HepG2 (cell line): ENCODE results near the gene LONP1. TPM values are rescaled to one million over a fixed set of nuclear protein-coding genes. Genes with fewer than 3 reads are reported as not detected.
A peak's percentile ranks its signal among the peaks of the same experiment; 100 is the strongest.

Source experiments
- ATF7 ChIP-seq, 2 experiments: fragments of 450-650 bp in 1 of 2; sonication (generic) in 1 of 2; formaldehyde crosslinking in 1 of 2; IDR thresholded peaks; 2 replicates each; pipeline versions ENCODE4 v1.4.0 to v1.6.1; 2016 to 2020; ENCODE audit warnings: antibody characterized with exemption in 1 of 2, mild to moderate bottlenecking in 1 of 2, missing genetic modification reagents in 1 of 2
- HNF4A ChIP-seq: sonication (generic); formaldehyde crosslinking; IDR thresholded peaks from 2 replicates; pipeline ENCODE4 v1.4.0; 2020; ENCODE audit warnings: missing genetic modification reagents
- JARID2 ChIP-seq: sonication (generic); formaldehyde crosslinking; IDR thresholded peaks from 2 replicates; pipeline ENCODE4 v1.8.1; 2023; ENCODE audit warnings: missing genetic modification reagents, inconsistent platforms; ENCODE audit not compliant: insufficient replicate concordance
- MTA1 ChIP-seq: sonication (generic); formaldehyde crosslinking; IDR thresholded peaks from 2 replicates; pipeline ENCODE4 v1.4.0; 2020; ENCODE audit warnings: missing genetic modification reagents, mild to moderate bottlenecking, borderline replicate concordance
- NFATC3 ChIP-seq: sonication (generic); formaldehyde crosslinking; IDR thresholded peaks from 2 replicates; pipeline ENCODE4 v1.5.1; 2020; ENCODE audit warnings: mild to moderate bottlenecking, missing genetic modification reagents
- SNAPC2 ChIP-seq: sonication (generic); formaldehyde crosslinking; IDR thresholded peaks from 2 replicates; pipeline ENCODE4 v1.8.1; 2022; ENCODE audit warnings: mild to moderate bottlenecking, missing genetic modification reagents
- ZNF17 ChIP-seq: sonication (generic); formaldehyde crosslinking; IDR thresholded peaks from 2 replicates; pipeline ENCODE4 v1.5.0; 2020; ENCODE audit warnings: mild to moderate bottlenecking, missing genetic modification reagents
- ZNF615 ChIP-seq: sonication (generic); formaldehyde crosslinking; IDR thresholded peaks from 2 replicates; pipeline ENCODE4 v1.5.0; 2020; ENCODE audit warnings: mild to moderate bottlenecking, missing genetic modification reagents, borderline replicate concordance
- polyA plus RNA-seq, 8 experiments: library from polyadenylated mRNA; depleted of rRNA in 3 of 8; stranded (reverse) in 7 of 8; unstranded in 1 of 8; fragments of >200 nt; fragmentation: Illumina TruSeq in 4 of 8; extraction: Trizol in 4 of 8; gene quantifications; 2 replicates each; pipeline versions ENCODE4 v1.2.1 to v1.2.3, GENCODE V29; 2011 to 2016; ENCODE audit warnings: low read depth in 4 of 8, missing spikeins in 1 of 8, mixed read lengths in 1 of 8; ENCODE audit not compliant: insufficient read depth in 1 of 8
- total RNA-seq, 5 experiments: library from RNA; depleted of rRNA; stranded (reverse); fragments of >200 nt; fragmentation: Illumina TruSeq; extraction: Trizol; gene quantifications; 2 replicates each; pipeline ENCODE4 v1.2.3, GENCODE V29; 2016; ENCODE audit warnings: low read depth in 1 of 5
- TF ChIP-seq, protein P1 (sequence below): sonication (generic); formaldehyde crosslinking; IDR thresholded peaks from 2 replicates; pipeline ENCODE4 v1.5.0; 2020; ENCODE audit warnings: mild to moderate bottlenecking, missing genetic modification reagents
- TF ChIP-seq, protein P2 (sequence below): sonication (generic); formaldehyde crosslinking; IDR thresholded peaks from 2 replicates; pipeline ENCODE4 v1.8.0; 2022; ENCODE audit warnings: missing genetic modification reagents, mild to moderate bottlenecking, moderate library complexity, borderline replicate concordance
- TF ChIP-seq, protein P3 (sequence below): sonication (generic); formaldehyde crosslinking; conservative IDR thresholded peaks from 2 replicates; pipeline ENCODE4 v1.8.0; 2022; ENCODE audit warnings: low read depth, missing genetic modification reagents
- TF ChIP-seq, protein P4 (sequence below): IDR thresholded peaks from 2 replicates; pipeline ENCODE4 v1.6.1; 2016; ENCODE audit warnings: missing biosample characterization, missing genetic modification reagents, low read depth
- TF ChIP-seq, protein P5 (sequence below): sonication (generic); formaldehyde crosslinking; IDR thresholded peaks from 2 replicates; pipeline ENCODE4 v1.4.0; 2020; ENCODE audit warnings: missing genetic modification reagents; ENCODE audit errors: not compliant biosample characterization
- TF ChIP-seq, protein P6 (sequence below): sonication (generic); formaldehyde crosslinking; IDR thresholded peaks from 2 replicates; pipeline ENCODE4 v1.4.0; 2020; ENCODE audit warnings: missing genetic modification reagents
- TF ChIP-seq, protein P7 (sequence below): sonication (generic); formaldehyde crosslinking; conservative IDR thresholded peaks from 2 replicates; pipeline ENCODE4 v1.8.0; 2022; ENCODE audit warnings: mild to moderate bottlenecking, moderate library complexity, missing genetic modification reagents

Gene LONP1
- total and polyA plus RNA-seq, 2 of the 13 experiments (the other 11 are each of a cell fraction or from before 2014, with no cell fraction given): 59.5 to 76.8 TPM

DNA sequence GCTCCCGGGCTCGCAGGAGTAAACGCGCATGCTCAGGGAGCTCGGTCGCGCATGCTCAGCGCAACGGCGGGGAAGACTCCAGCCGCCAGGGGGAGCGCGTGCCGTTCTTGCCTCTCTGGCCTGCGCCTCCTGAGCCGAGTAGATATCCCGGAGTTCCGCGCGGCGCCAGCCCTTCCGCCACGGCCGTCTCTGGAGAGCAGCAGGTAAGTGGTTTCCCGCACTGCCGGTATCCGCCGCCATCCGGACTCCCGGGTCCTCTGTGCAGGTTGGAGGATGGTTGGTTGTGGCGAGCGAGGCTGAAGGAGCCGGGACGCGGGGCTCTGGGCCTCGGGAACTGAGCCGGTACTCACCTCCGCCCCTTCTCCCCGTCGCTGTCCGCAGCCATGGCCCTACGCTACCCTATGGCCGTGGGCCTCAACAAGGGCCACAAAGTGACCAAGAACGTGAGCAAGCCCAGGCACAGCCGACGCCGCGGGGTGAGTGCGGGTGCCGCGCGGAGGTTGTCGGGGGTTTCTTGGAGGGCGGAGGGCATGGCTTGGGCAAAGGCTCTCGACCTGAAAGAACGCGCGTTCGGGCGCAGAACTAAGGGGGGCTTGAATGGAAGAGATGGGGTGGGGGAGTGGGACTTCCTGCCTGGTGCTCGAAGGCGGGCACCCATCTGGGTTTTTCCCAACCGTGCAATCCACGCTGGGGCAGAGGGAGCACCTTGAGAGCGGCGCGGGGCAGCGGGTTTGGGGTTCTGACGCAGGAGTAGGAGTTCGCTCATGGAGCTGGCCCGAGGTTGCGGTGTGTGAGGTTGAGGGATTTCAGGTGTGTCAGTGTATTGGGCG is 29.6 kb downstream of the LONP1 start, which contains the start of gene RPL36 (continued):
- TF ChIP-seq, protein P1, sequence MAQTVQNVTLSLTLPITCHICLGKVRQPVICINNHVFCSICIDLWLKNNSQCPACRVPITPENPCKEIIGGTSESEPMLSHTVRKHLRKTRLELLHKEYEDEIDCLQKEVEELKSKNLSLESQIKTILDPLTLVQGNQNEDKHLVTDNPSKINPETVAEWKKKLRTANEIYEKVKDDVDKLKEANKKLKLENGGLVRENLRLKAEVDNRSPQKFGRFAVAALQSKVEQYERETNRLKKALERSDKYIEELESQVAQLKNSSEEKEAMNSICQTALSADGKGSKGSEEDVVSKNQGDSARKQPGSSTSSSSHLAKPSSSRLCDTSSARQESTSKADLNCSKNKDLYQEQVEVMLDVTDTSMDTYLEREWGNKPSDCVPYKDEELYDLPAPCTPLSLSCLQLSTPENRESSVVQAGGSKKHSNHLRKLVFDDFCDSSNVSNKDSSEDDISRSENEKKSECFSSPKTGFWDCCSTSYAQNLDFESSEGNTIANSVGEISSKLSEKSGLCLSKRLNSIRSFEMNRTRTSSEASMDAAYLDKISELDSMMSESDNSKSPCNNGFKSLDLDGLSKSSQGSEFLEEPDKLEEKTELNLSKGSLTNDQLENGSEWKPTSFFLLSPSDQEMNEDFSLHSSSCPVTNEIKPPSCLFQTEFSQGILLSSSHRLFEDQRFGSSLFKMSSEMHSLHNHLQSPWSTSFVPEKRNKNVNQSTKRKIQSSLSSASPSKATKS: no peak
- TF ChIP-seq SNAPC2 (CRISPR knock-in tag) (no peak), ATF7 (IDR thresholded peaks at IDR 0.05) (no peak), ATF7 (CRISPR knock-in tag; IDR thresholded peaks at IDR 0.05) (no peak), HNF4A (no peak), JARID2 (CRISPR knock-in tag) (no peak), NFATC3 (CRISPR knock-in tag) (no peak), ZNF615 (no peak), ZNF17 (no peak), MTA1 (CRISPR knock-in tag) (no peak; the same call in 1 of the 2 replicates)
- TF ChIP-seq, protein P2, sequence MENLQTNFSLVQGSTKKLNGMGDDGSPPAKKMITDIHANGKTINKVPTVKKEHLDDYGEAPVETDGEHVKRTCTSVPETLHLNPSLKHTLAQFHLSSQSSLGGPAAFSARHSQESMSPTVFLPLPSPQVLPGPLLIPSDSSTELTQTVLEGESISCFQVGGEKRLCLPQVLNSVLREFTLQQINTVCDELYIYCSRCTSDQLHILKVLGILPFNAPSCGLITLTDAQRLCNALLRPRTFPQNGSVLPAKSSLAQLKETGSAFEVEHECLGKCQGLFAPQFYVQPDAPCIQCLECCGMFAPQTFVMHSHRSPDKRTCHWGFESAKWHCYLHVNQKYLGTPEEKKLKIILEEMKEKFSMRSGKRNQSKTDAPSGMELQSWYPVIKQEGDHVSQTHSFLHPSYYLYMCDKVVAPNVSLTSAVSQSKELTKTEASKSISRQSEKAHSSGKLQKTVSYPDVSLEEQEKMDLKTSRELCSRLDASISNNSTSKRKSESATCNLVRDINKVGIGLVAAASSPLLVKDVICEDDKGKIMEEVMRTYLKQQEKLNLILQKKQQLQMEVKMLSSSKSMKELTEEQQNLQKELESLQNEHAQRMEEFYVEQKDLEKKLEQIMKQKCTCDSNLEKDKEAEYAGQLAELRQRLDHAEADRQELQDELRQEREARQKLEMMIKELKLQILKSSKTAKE: peak; percentile 28; the same call in 1 of the 2 replicates
- TF ChIP-seq, protein P3, sequence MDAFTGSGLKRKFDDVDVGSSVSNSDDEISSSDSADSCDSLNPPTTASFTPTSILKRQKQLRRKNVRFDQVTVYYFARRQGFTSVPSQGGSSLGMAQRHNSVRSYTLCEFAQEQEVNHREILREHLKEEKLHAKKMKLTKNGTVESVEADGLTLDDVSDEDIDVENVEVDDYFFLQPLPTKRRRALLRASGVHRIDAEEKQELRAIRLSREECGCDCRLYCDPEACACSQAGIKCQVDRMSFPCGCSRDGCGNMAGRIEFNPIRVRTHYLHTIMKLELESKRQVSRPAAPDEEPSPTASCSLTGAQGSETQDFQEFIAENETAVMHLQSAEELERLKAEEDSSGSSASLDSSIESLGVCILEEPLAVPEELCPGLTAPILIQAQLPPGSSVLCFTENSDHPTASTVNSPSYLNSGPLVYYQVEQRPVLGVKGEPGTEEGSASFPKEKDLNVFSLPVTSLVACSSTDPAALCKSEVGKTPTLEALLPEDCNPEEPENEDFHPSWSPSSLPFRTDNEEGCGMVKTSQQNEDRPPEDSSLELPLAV: 0 out of 2 replicates have a peak, but pooled peaks have one; percentile 29
- TF ChIP-seq, protein P4, sequence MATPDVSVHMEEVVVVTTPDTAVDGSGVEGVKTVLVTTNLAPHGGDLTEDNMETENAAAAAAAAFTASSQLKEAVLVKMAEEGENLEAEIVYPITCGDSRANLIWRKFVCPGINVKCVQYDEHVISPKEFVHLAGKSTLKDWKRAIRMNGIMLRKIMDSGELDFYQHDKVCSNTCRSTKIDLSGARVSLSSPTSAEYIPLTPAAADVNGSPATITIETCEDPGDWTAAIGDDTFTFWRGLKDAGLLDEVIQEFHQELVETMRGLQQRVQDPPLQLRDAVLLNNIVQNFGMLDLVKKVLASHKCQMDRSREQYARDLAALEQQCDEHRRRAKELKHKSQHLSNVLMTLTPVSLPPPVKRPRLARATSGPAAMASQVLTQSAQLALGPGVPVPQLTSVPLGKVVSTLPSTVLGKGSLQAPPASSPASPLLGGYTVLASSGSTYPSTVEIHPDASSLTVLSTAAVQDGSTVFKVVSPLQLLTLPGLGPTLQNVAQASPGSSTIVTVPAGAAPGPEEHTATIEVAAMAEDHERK (CRISPR knock-in tag): no peak
- TF ChIP-seq, protein P5, sequence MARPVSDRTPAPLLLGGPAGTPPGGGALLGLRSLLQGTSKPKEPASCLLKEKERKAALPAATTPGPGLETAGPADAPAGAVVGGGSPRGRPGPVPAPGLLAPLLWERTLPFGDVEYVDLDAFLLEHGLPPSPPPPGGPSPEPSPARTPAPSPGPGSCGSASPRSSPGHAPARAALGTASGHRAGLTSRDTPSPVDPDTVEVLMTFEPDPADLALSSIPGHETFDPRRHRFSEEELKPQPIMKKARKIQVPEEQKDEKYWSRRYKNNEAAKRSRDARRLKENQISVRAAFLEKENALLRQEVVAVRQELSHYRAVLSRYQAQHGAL (CRISPR knock-in tag): no peak
- TF ChIP-seq, protein P6, sequence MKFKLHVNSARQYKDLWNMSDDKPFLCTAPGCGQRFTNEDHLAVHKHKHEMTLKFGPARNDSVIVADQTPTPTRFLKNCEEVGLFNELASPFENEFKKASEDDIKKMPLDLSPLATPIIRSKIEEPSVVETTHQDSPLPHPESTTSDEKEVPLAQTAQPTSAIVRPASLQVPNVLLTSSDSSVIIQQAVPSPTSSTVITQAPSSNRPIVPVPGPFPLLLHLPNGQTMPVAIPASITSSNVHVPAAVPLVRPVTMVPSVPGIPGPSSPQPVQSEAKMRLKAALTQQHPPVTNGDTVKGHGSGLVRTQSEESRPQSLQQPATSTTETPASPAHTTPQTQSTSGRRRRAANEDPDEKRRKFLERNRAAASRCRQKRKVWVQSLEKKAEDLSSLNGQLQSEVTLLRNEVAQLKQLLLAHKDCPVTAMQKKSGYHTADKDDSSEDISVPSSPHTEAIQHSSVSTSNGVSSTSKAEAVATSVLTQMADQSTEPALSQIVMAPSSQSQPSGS: peak; percentile 73
- TF ChIP-seq, protein P7, sequence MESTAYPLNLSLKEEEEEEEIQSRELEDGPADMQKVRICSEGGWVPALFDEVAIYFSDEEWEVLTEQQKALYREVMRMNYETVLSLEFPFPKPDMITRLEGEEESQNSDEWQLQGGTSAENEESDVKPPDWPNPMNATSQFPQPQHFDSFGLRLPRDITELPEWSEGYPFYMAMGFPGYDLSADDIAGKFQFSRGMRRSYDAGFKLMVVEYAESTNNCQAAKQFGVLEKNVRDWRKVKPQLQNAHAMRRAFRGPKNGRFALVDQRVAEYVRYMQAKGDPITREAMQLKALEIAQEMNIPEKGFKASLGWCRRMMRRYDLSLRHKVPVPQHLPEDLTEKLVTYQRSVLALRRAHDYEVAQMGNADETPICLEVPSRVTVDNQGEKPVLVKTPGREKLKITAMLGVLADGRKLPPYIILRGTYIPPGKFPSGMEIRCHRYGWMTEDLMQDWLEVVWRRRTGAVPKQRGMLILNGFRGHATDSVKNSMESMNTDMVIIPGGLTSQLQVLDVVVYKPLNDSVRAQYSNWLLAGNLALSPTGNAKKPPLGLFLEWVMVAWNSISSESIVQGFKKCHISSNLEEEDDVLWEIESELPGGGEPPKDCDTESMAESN (CRISPR knock-in tag): peak; percentile 97
